HG02623 (cell line): ENCODE measurements around the gene DPF3.

Experiments
- ATAC-seq: cut with Tn5 transposase; IDR thresholded peaks from one replicate; pipeline ENCODE4 v1.9.1; 2021; ENCODE audit warnings: moderate library complexity; ENCODE audit not compliant: unreplicated experiment

Gene DPF3

DNA sequence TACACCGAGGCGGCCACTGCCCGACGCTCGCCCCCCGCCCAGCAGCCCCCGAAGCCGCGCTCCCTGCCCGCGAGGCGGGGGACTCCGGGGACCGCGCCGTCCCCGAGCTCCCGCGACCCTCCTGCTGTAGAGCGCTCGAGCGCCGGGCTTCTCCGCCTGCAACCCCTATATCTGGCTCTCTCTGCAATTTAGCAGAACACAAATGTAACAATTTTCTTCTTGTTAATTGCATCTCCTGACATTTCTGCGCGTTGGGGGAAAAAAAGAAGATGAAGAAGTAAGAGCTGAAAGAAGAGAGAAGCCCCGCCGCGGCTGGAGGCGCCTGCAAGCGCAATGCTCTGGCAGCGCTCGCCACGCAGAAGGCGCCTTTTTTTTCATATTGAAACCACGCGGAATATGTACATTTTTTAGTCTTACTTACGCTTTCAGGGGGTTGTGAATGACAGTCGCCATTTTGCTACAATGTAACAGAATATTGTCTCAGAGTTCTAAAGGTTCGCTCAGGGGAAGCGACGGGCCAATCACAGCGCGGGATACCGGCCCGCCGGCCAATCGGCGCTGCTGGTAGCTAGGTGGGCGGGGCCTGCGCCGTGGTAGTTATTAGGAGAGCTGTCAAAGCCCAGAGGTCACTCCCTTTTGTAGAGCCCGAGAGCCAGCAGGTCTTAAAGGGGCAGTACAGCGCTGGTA lies at the start of gene DPF3:
TSS of gene DPF3 (minus strand) at position 466 of the 687 bp plus-strand sequence. CDS start at position 453, 13 bp downstream.
- peak; percentile 96 for ATAC-seq

DNA sequence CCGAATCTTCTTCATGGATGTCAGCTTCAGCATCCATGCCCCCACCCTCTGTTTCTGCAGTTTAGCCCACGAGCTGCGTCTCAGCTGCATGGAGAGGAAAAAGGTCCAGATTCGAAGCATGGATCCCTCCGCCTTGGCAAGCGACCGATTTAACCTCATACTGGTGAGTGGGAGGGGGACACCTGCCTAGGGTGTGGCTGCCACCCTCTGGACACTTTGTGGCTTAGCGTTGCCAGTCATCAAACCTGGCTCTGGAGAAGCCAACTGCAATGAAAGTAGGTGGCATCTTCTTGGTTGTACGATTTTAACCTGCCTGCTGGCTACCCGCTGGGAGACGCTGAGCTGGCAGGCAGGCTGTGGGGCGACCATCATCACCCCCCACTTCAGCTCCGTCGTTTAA lies 49.0 kb upstream of the DPF3 start:
- ATAC-seq = no peak

DNA sequence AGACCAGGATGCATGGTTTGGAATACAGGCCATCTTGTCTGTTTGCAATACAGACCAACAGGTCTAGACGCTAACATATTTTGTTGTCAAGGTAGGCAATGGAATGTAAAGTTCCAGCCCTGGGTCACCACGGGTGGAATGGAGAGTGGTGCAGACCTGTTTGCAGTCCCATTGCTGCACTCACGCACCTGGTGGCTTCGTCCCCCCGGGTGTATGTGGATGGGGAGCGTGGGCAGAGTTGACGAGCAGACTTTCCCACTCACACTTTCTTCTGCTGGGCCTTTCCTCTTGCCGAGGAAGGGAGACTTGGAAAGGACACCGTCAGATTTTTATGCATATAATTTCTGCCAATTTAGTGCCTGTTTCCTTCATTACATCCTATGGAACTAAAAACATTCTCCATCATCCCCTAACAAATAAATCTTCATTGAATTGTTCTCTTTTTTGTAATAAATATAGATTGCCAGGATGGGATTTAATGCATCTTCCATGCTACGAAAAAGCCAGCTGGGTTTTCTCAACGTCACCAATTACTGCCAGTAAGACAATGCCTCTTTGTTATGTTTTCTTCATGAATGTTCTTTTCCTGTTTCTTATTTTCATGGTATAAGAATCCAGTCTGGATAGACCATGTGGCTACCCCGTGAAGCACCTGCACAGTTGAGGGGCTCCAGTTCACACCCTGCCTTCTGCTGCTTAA lies 47.5 kb upstream of the DPF3 start:
- ATAC-seq = no peak

DNA sequence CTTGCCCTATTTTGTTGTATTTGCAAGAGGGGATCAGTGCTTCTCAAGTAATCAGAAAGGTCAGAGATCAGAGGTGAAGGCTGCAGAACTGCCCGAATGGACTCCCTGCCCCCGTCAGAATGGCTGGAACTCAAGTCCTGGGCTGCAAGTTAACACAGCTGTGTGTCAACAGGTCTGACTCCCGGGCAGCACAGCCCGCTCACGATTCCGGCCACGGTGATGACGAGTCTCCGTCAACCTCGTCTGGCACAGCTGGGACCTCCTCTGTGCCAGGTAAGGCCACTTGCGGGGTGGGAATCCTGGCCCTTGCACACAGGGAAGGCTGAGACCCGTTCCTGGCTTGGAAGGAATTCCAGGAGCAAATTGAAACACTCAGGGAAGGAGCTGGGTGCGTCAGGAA lies 45.7 kb upstream of the DPF3 start:
- ATAC-seq = no peak

GRCh38 chr14:72932893-72933292 lies 39.0 kb upstream of the DPF3 start:
- ATAC-seq = no peak

DNA sequence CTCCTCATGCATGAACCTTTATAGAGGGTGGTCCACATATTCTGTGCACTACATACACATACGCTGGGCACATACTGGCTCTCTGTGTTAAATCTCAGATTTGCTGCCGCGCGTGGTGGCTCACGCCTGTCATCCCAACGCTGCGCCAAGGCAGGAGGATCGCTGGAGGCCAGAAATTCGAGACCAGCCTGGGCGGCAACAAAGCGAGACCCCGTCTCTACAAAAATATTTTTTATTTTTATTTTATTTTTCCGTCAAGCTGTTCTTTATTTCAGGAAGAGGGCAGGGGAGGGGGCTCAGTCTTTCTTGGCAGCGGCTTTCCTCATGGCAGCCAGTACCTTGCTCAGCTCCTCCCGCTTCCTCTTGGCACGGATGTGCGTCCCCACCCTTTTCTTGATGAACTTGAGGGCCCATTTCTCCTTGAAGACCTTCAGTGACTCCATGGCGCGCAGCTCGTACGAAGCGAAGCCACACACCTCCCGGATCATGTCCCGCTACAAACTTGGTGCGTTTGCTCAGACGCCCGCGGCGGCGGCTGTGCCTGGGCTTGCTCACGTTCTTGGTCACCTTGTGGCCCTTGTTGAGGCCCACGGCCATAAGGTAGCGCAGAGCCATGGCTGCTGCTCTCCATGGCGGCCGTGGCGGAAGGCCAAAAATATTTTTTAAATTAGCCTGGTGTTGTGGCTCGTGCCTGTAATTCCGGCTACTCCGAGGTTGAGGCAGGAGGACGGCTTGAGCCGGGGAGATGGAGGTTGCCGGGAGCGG lies 35.6 kb upstream of the DPF3 start:
- ATAC-seq = no peak

GRCh38 chr14:72928872-72929271 lies 35.0 kb upstream of the DPF3 start:
- no peak for ATAC-seq

- ATAC-seq = peak; percentile 94
Observed at GRCh38 chr14:72926292-72927028, 32.6 kb upstream of the DPF3 start, which contains the start of gene DCAF4. TSS of gene DCAF4 (plus strand) at chr14:72926464. CDS start at chr14:72937979, 11,515 bp downstream.

- ATAC-seq = peak; percentile 19
Observed at GRCh38 chr14:72925815-72926291, 32.0 kb upstream of the DPF3 start.

DNA sequence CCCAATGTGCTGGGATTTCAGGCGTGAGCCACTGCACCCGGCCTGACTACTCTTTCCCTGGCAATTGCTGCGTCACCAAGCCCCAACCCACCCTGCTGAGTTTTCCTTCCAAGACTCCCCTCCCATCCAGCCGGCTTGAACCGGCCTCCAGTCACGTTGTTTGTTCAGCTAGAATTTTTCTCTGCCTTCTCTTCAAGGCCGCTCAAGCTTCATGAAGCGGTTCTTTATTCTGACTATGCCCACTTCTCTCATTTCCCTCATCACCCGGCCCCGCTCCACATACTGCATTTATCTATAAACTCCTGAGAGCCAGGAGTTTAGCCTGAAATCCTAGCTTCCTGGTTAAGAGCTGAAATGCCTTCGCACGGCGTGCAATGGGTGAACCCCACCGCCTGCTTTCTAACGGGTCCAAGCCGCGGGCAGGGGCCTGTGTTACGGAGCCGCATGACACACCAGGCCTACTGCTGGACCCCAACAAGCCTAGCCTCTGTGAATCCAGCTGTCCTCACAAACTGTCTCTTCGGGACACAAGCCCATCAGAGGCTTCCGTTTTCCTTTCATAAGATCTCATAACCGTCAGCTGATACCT lies 31.4 kb upstream of the DPF3 start:
- no peak for ATAC-seq

- ATAC-seq = no peak
Observed at GRCh38 chr14:72924337-72924736, 30.4 kb upstream of the DPF3 start.

GRCh38 chr14:72921396-72921795 lies 27.5 kb upstream of the DPF3 start:
- ATAC-seq = no peak

- ATAC-seq = no peak
Observed at GRCh38 chr14:72920008-72920407, 26.1 kb upstream of the DPF3 start.

GRCh38 chr14:72917094-72917802 lies 23.3 kb upstream of the DPF3 start:
- no peak for ATAC-seq

DNA sequence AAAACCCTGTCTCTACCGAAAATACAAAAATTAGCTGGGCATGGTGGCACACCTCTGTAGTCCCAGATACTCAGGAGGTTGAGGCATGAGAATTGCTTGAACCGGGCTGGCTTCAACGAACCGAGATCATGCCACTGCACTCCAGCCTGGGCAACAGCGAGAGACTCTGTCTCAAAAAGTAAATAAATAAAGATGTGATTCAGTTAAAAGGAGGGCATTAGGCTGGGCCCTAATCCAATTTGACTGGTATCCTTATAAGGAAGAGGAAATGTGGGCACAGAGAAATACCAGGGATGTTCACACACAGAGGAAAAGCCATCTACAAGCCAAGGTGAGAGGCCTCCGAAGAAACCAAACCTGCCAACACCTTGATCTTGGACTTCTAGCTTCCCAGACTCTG lies 22.3 kb upstream of the DPF3 start:
- ATAC-seq = no peak

DNA sequence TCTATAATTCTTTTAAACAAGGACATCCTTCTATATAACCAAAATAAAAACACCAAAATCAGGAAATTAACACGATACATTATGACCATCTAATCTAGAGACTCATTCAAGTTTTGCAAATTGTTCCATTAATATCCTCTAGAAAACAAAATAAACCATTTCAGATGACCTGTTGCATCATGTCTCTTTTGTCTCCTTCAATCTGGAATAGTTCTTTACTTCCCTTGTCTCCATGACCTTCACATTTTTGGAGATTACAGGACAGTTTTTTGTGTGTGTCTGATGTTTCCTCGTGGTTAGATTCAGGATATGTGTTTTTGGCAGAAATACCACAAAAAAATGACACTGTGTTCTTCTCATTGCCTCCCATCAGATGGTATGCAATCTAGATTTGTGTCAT lies 19.9 kb upstream of the DPF3 start:
- ATAC-seq = no peak

DNA sequence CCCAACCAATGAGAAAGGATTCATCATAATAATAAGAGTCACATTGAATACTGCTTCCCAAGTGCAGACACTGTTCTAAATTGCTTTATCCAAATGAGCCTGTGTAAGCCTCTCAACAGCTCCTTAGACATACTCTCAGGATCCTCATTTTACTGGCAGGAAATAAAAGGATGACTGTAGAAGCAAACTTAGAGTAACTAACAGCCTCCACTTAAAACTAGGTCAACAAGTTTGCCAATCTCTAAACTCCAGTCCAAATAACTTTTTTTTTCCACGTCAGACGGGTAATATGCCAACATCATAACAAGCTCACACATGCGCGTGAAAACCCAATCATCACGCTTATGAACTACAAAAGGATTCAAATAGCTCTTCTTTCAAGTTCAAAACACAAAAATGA lies 15.3 kb upstream of the DPF3 start:
- ATAC-seq = no peak

GRCh38 chr14:72907886-72908285 lies 14.0 kb upstream of the DPF3 start:
- ATAC-seq = no peak

DNA sequence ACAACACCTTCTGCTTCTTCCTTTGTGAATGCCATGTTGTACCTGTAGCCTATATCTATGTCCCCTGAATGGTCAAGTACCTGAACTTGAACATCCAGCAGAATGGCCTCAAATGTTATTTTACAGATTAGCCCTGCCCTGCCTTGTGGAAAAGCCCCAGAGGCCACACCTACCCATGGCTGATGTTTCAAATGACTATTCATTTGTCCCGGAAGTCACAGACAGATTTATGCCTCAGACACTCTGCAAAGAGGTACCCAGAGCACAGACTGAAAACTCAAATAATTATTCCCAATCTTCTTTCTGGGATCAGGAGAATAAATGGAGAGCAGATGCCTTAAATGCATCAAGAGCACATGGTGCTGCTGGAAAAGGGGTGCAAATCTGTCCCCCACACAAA lies 13.0 kb upstream of the DPF3 start:
- ATAC-seq = no peak

DNA sequence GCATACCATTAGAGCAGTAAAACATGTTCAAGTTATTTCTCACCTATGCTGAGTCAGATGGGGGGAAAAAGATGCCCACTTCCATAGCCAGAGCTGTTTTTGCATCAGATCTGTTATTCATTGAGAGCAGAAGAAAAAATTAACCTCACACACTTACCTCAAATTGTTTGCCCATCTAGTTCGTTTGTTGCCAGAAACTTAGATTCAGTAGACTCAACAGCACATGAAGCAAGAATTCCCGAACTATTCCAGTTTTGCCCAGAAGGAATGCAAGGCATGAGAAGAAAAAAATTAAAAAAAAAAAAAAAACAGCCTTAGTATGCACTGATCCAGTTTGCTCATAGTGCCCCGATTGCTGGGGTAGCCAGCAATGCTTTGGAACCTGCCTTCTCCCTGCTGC lies 12.4 kb upstream of the DPF3 start:
- no peak for ATAC-seq
